ENCODE data around the gene PCDHGA9. TPM values are rescaled to one million over a fixed set of nuclear protein-coding genes. Genes with fewer than 3 reads are reported as not detected.
"Not testable (repeated sequence)": the region's sequence is repeated elsewhere in the genome, so short reads cannot be mapped to it uniquely, and the experiment has no call there.

PCDHGA9 gene
- total RNA-seq, 1 donor from 2014 or later, result 2.3 TPM

GRCh38 chr5:141382469-141383294, 19.9 kb upstream of the PCDHGA9 start, which contains the start of gene PCDHGA7:
TSS of gene PCDHGA7 (plus strand) at chr5:141382742. CDS start at chr5:141382900, 158 bp downstream.
- TF ChIP-seq CTCF (IDR thresholded peaks at IDR 0.05; ENCODE audit: unreplicated experiment), result no peak
- Mint-ChIP-seq H3K27ac (no peak within 1 kb of the TSS), H3K27me3 (ENCODE audit: low read depth) (no peaks in the 10 kb centered on the region), H3K4me3 (no peak within 1 kb of the TSS), H3K36me3 (peaks cover 8% of the 10 kb centered on the region), H3K4me1 (no peaks in the 10 kb centered on the region), H3K9me3 (peaks cover 67% of the 10 kb centered on the region)
- no peak for DNase-seq (ENCODE audit: low spot score in 2 of 2, unreplicated experiment in 2 of 2)

- Mint-ChIP-seq H3K4me3 (no peak overlapping the region), H3K4me1 (no peaks in the 10 kb centered on the region), H3K27ac (no peak overlapping the region), H3K9me3 (peaks cover 69% of the 10 kb centered on the region), H3K27me3 (ENCODE audit: low read depth) (no peaks in the 10 kb centered on the region), H3K36me3 (peaks cover 10% of the 10 kb centered on the region)
- TF ChIP-seq CTCF (IDR thresholded peaks at IDR 0.05; ENCODE audit: unreplicated experiment), result no peak
- no peak for DNase-seq (ENCODE audit: low spot score in 2 of 2, unreplicated experiment in 2 of 2)
Observed at GRCh38 chr5:141383345-141383744, 19.2 kb upstream of the PCDHGA9 start.

GRCh38 chr5:141384471-141385267, 17.9 kb upstream of the PCDHGA9 start:
- no peaks in the 10 kb centered on the region for H3K4me1 Mint-ChIP-seq
- peaks cover 65% of the 10 kb centered on the region for H3K9me3 Mint-ChIP-seq
- H3K4me3 Mint-ChIP-seq, result no peak overlapping the region
- H3K36me3 Mint-ChIP-seq, result peaks cover 17% of the 10 kb centered on the region
- no peak for TF ChIP-seq CTCF (IDR thresholded peaks at IDR 0.05; ENCODE audit: unreplicated experiment)
- no peaks in the 10 kb centered on the region for H3K27me3 Mint-ChIP-seq (ENCODE audit: low read depth)
- DNase-seq (ENCODE audit: low spot score in 2 of 2, unreplicated experiment in 2 of 2), result no peak
- H3K27ac Mint-ChIP-seq, result no peak overlapping the region

GRCh38 chr5:141387557-141388311, 14.8 kb upstream of the PCDHGA9 start, which contains the start of gene PCDHGB4:
TSS of gene PCDHGB4 (plus strand) at chr5:141387698. CDS start at chr5:141387885, 187 bp downstream.
- H3K36me3 Mint-ChIP-seq, result peaks cover 36% of the 10 kb centered on the region
- DNase-seq (ENCODE audit: low spot score in 2 of 2, unreplicated experiment in 2 of 2); H3K4me1 Mint-ChIP-seq; H3K27me3 Mint-ChIP-seq (ENCODE audit: low read depth): not testable (repeated sequence)
- H3K4me3 Mint-ChIP-seq, result peak within 1 kb of the TSS; percentile 70
- H3K27ac Mint-ChIP-seq, result peak within 1 kb of the TSS; percentile 64
- TF ChIP-seq CTCF (IDR thresholded peaks at IDR 0.05; ENCODE audit: unreplicated experiment), result peak; percentile 19
- H3K9me3 Mint-ChIP-seq, result peaks cover 65% of the 10 kb centered on the region

GRCh38 chr5:141388661-141389060, 13.9 kb upstream of the PCDHGA9 start:
- Mint-ChIP-seq H3K27ac (no peak overlapping the region), H3K9me3 (peaks cover 63% of the 10 kb centered on the region), H3K4me1 (no peaks in the 10 kb centered on the region), H3K4me3 (no peak overlapping the region), H3K36me3 (peaks cover 39% of the 10 kb centered on the region), H3K27me3 (ENCODE audit: low read depth) (no peaks in the 10 kb centered on the region)
- no peak for DNase-seq (ENCODE audit: low spot score in 2 of 2, unreplicated experiment in 2 of 2)
- no peak for TF ChIP-seq CTCF (IDR thresholded peaks at IDR 0.05; ENCODE audit: unreplicated experiment)

Data from mesothelial cell of epicardium (in vitro differentiated cells).